ENCODE data around the gene FAAP100.

The FAAP100 gene

DNA sequence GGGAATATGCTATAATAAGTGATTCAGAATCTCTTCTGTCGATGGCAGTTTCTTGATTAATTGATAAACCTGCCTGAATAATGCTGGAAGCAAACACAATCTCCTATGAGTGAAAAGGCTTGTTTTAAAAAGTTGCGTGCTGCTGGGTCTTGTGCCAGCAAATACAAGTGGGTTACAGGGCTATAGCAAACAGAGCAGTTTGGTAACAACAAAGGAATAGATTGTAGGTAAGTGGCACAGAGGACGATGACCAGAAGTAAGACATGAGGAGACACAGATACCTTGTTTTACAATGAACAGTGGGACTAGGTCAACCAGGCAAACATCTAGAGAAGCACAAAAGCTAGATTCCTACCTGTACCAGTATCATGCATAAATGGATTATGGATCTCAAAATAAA is 23.7 kb upstream of the FAAP100 start:
- no peak for DNase-seq

DNA sequence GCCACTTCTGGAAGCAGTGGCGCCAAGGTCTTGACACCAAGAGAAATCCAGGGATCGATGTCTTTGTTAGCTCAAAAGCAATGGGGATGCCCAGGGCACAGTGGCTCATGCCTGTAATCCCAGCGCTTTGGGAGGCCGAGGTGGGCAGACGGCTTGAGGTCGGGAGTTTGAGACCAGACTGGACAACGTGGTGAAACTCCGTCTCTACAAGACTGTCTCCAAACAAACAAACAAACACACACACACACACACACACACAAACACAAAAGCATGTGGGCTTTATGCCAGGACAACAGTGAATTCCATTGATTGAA is 22.4 kb upstream of the FAAP100 start:
- DNase-seq = no peak

DNA sequence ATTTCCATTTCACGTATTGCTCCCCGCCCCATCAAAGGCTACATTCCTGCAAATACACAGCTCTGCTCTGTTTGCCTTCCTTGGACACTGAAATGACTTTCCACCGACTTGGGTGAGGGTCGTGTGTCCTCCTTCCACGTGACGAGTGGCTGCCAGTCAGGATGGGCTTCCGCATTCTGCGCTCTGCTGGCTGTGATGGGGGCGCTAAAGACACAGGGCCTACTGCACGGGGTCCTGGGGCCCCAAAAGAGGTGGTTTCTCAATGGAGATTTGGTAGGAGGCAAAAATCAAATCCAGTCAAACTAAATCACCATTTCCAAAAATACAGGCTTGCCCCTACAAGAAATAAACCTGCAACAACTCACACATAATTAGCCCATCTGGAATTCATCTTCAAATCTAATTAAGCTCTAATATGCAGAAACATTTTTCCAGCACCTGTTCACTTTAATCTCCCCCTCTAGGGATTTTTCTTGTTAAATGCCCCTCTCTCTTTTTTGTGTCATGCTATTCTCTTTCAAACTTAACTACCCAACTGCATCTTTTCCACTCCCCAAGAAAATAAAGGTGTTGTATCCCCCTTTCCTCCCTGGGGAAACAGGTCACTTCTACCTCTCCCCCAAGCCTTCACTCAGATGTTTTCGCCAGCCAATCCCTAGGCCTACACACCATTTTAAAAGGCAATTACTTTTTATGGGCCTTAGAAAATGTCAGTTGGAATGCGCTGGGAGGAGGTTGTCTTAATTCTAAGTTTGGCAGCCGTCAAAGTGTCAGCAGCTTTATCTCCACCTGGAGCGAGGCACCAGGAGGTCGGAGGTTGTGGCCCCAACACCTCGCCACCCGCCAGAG is 21.9 kb upstream of the FAAP100 start:
- no peak for DNase-seq

DNA sequence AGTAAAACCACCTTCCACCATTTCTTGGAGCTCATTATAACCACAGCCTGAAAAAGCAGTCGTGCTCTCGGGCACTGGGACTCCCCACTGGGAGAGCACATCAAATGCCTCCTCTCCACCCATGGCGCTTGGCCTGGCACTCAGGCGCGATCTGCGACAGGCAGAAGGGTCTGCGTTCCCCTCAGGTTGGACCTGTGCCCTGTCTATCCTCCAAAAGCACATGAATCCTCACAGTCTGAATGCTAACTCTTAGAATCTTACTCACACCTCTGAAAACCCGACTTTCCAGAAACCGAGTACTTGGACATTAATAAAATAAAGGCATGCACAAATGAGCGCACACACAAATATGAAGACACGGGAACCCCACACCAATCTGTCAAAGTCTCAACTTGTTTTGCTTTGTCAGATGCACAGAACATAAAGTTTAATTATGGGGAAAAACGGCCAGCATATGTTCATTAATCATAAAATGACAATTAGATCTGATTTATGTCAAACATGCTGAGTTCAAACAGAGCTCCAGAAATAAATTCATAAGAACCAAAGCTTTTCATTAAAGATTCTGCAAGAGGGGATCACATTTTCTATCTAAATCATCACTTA is 20.5 kb upstream of the FAAP100 start:
- DNase-seq = no peak

DNA sequence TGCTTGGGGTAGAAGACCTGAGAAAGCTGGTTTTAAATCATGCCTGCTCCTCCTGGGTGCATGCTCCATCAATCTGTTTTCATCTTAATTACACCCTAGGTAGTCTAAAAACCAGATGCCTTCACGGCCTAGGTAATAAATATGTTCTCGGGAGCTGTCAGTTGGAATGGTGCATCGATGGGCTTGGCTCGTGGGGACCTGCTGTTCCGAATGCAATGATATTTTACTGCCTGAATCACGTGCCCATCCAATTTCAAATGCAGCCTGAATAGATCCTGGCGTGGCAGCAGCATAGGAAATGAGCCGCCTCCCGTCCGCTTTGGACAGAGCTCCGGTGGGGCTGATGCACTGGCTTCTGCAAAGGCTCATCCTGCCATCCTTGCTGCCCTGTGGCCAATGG is 18.8 kb upstream of the FAAP100 start:
- no peak for DNase-seq

DNA sequence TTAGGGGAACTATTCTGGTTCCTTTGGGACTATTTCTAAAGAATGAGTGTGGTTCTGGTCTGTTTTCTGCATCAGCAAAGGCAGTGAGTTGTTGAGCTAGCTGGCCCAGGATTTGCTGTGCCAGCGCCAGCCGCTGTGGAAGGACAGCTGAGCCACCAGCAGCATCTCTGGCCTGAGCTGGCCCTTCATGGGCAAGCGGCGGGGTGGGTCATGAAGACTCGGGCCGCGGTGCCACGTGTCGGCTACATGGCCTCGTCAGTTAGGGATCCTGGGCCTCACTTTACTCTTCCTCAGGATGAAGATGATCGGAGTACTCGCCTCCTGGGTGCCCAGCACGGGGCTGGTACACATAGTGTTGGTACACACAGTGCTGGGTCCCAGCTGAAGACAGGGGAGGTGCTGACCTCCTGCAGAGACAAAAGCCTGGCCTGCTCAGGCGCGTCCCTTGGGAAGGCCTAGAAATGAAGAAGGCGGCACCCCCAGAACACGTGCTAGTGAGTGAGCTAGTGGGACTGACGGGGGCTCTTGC is 17.9 kb upstream of the FAAP100 start:
- no peak for DNase-seq

DNA sequence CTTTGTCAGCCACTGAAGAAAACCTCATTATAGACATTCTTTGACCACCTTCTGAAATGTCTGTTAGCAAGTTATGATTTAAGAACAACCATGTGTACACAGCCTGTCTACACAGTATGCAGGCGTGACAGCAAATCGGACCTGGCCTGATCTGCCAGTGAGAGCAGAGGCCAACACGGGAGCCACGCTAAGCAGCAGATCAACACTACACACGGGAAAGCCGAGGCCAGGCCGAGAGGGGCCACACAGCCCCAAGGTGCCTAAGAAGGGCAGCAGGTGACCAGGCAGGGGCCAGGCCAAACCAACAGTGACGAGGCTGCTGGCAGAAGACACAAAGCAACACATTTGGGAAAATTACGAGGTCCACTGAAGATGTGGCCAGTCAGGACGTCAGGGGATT is 16.3 kb upstream of the FAAP100 start:
- DNase-seq = no peak

DNA sequence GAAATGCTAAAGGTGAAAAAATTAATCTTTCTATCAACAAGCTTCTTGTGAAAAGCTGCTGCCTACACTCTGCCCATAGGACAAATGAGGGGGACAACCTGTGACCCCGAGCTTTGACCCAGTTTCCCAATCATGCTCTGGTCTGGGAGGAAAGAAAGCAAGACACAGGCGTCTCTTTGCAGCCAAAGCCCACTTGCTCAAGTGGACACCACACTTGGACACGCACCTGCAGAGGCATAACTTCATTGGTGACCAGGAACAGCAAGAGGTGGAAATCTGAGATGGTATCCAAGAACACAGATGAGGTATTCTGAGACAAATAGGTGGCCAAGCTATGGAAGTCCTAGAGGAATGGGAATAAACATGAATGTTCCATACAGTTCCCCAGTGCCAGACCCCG is 15.0 kb upstream of the FAAP100 start:
- DNase-seq = no peak

DNA sequence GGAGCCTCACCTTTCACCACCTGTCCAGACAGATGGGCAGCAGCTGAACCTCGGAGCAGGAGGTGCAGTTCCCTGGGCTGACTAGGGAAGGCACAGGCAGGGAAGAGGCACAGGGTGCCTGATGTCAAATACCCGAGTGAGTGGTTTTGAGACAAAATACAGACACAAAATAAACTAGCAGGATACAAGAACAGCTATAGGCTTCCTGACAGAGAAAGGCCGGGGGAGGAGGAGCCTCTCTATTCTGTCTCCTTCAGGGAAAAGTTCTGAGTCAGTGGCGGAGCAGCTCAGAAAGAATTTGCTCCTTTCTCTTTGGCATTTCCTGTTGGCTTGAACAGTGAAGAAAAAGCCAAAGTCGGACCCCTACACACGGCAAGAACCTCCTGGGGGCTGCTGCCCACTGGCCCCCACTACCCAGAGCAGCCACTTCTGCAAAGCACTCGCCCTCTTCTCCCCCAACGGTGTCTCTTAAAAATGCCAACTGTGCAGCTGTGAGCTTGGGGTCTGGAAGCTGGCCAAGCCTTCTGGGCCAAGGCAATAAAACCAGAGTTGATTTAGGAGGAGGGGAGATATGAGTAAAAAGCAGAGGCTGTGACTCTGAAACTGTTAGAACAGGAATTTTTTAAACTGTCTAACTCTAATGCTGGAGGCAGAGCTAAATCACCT is 14.4 kb upstream of the FAAP100 start:
- DNase-seq = no peak

DNA sequence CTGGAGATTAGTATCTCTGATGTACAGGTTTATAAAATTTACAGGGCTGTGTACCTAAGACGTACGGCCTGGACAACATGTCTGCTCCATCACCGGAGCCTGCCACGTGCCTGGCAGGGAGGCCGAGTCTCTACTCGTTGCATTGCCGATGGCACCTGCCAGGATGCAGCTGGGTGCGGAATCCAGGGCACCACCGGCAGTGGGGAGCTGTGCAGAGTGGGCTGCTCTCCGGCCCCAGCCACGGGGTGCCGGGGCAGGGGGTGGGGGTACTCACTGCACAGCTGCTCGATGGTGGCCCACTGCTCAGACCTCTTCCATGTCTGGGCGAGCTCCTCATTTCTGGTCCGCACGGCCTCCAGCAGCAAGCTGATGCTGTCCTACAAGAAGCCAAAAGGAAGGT is 13.1 kb upstream of the FAAP100 start:
- DNase-seq = no peak

DNA sequence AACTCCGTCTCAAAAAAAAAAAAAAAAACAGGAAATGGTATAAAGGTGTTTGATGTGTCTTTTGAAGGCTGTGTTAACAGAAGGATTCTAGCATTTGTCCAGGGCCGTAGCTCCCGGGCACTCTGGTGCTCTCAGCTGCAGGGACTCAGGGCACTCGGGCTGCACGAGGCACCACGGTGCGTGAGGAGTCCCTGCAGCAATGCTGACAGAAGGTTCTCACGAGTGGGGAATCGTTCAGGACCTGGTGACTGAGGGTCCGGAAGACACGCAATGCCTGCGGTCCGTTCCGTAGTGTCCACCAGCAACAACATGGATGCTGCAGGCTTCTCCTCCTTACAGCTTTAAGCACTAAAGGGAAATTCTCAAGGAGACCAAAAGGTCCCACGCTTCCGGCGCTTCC is 12.6 kb upstream of the FAAP100 start:
- DNase-seq = no peak

DNA sequence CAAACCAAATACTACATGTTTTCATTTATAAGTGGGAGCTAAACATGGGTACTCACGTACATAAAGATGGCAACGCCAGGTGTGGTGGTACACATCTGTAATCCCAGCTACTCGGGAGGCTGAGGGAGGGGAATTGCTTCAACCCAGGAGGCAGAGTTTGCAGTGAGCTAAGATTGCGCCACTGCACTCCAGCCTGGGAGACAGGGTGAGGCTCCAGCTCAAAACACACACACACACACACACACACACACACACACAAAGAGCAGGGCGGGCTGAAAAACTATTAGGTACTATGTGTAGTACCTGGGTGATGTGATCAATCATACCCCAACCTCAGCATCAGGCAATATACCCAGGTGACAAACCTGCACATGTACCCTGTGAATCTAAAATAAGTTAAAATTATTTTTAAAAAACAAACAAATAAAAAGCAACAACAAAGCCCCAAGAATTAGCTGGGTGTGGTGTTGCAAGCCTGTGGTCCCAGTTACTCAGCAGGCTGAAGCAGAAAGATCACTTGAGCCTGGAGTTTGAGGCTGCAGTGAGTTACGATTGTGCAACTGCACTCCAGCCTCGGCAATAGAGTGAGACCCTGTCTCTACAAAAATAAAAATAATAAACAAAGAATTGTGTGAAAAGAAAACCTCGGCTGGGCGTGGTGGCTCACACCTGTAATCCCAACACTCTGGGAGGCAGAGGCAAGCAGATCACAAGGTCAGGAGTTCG is 11.9 kb upstream of the FAAP100 start:
- DNase-seq = no peak

DNA sequence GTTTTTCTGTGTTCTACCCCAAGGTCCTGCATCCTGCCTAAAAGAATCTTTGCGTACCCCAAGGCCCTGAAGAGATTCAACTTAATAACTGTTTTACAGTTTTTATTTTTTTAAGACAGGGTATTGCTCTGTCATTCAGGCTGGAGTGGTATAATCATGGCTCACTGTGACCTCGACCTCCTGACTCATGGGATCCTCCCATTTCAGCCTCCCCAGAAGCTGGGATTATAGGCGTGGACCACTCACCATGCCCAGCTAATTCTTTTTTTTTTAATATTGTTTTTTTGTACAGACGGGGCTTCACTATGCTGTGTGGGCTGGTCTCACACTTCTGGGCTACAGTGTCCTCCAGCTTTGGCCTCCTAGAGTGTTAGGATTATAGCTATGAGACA is 9.3 kb upstream of the FAAP100 start:
- no peak for DNase-seq

DNA sequence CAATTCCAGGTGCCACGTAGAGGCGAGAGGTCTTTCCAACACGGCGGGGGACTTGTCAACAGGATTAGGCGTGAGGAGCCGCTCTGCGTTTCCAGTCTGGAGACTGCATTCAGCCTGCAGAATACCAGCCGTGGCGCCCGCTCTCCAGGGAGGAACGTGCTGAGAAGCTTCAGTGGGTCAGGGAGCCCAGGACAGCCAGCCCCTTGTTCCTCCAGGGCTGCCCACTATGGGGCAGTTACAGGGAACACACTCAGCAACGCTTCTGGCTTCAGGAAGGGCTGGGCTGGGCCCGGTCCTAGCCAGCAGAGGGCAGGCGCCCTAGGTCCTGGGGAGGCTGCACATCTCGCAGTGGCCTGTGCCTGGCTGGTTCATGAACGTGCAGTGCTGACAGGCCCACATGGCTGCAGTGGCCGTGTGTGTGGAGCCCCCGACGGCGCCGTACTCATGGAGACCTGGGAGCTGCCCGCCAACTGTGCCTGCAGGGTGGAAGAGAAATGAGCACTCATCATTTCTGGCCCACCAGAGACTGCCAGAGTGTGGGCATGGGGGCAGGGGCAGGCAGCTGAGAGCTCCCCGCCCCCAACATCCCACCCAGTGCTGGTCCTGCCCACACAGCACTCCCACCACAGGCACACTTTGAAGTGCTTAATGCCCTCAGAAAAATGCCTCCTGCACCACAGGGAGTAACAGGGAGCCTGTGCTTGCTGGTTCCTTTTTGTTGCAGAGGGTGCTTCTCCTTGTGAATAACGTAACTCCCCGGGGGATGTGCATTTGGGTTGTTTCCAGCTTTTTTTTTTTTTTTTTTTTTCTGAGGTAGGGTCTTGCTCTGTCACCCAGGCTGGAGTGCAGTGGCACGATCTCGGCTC is 7.0 kb upstream of the FAAP100 start:
- DNase-seq = no peak

DNA sequence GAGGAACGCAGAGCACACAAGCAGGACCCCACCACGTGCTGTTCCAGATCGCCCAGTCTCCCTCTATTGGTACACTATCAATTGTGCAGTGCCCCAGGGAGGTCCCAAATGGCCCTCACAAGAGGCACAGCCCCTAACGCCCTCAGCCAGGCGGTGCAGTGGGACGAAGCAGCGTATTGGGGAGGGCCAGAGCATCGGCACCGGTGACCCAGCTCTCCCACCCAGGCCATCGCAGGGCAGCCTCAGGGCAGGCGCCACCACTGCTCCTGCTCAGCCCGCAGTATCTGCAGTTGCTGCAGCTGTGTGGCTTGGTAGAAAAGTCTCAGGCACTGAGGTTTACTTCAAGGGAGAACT is 5.9 kb upstream of the FAAP100 start:
- DNase-seq = no peak

DNA sequence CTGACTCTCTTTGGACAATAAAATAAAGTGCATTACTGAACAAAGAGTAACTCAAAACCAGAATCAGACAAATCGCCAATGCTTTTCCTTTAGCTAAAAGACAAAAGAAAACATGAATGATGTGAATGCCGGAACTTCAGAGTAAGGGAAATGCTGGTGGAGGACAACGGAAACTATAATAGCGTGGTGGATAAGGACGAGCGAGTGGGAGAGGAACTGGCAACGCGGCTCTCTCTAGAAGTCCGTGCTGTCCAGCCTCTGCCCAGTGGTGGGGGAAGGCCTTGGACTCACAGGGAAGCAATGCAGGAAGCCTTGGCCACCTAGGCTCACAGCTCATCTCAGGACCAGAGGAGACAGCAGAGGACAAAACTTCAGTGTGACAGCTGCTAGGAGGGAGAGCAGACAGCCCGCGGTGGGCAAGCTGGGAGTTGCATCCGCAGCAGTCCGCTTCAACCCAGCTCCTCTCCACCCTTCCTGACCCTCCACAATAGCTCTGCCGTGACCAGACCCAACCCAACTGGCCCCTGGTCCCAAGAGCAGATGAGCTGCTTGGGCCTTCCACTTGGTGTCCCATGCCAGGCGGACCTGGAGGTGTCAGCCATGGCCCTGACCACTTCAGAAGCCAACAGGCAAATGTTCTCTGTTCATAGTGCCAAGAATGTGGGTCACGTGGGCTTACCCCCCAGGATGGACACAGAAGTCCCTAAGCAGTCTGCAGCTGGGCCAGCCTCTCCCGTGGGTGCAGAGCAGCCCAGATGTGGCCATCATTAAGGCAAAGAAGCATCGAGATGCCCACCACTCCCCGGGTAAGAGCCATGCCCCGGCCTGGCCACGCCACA is 5.3 kb upstream of the FAAP100 start:
- DNase-seq = no peak

DNA sequence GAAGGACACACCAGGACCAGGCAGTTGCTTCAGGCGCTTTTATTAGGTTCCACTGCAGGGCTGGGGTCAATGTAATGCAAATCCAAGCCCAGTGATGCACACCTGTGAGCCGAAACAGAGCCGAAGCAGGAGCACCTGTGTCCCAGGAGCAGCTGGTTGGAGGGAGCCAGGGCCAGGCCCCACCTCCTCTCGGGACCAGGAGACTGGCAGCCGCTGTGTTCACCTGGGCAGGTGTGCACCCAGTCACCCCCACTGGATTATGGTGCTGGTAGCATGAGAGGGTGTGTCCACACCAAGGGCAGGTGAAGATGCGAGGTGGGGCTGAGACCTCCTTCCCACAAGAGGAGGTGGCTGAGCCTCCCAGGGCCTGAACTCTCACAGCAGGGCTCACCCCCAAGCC is 4.7 kb upstream of the FAAP100 start:
- no peak for DNase-seq

DNA sequence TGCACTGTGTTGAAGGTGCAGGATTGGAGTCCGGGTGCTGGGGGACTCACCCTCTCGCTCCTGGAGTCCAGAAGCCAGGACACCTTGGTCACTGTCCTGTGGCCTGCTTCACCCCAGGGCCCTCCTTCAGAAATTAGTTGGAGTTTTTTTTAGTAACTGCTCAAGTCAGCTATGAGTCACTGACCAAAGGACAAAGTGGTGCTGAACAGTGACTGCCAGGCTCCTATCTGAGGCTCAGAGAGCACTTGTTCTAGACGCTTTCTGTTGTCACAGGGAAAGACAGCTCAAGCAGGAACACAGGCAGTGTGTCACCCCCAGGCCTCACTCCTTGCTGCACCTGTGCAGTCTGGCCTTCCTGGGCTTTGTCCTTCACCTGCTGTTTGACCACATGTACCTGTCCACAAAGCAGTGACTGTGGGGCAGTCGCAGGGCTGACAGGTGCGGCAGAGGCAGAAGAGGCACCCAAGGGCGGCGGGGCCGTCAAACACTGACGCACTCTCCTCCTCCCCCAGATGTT is 4.1 kb upstream of the FAAP100 start:
- DNase-seq = no peak

DNA sequence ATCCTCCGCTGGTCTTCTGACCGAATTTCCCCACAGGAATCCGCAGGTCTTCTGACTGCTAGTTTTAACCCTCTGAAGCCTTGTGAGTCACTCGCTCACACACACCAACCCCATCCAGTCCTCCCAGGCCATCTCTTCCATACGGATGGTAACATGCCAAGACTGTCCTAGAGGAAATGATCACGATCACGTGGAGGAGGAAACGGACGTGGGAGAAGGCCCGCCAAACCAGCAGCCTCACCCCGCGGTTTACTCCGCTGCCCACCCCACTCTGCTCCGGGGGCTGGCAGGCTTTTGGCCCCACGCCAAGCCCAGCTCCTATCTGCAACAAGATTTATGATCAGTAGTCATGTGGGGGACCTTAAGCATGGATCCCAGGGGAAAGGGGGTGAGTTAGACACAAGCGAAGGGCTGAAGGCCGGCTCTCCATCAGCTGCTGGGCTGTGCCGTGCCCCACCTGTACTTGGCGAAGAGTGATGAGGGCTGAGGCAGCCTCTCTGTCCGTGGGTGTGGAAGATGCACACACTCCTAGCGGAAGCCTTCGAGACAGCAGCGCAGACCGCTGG is 1.5 kb upstream of the FAAP100 start:
- DNase-seq = no peak

DNA sequence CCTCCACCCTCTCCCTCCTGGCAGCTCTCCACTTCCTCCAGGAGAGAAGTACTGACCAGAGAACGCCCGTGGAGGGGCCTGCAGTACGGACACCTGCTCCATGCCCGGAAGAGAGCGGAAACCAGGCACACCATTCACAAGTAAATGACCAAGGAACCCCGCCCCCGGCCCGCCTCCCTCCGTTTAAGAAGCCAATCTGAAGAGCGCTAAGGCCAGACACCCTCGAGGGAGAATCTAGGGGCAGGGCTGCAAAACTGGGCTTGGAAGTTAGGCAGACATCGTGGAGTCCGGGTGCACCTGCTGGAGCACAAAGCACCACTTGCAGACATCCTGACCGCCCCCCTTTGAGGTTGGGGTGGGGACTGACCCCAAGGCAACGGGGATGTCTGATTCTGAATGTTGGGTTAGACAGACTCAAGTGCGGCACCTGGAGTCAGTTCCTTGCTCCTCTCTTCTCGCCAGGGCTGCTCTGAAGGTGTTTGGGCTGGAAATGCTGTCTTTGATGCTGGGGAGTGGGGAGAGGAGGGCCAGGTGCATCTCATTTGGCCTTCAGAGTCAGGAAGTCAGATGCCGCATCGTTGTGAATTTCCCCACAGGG is 964 bp upstream of the FAAP100 start:
- DNase-seq = peak; percentile 83
